GM21737 (cell line): Measurements from ENCODE around the gene PDP2.

Source experiments
- ATAC-seq: cut with Tn5 transposase; IDR thresholded peaks from one replicate; pipeline ENCODE4 v1.9.1; 2021; ENCODE audit warnings: mild to moderate bottlenecking, moderate library complexity; ENCODE audit not compliant: unreplicated experiment

PDP2 gene, protein sequence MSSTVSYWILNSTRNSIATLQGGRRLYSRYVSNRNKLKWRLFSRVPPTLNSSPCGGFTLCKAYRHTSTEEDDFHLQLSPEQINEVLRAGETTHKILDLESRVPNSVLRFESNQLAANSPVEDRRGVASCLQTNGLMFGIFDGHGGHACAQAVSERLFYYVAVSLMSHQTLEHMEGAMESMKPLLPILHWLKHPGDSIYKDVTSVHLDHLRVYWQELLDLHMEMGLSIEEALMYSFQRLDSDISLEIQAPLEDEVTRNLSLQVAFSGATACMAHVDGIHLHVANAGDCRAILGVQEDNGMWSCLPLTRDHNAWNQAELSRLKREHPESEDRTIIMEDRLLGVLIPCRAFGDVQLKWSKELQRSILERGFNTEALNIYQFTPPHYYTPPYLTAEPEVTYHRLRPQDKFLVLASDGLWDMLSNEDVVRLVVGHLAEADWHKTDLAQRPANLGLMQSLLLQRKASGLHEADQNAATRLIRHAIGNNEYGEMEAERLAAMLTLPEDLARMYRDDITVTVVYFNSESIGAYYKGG

DNA sequence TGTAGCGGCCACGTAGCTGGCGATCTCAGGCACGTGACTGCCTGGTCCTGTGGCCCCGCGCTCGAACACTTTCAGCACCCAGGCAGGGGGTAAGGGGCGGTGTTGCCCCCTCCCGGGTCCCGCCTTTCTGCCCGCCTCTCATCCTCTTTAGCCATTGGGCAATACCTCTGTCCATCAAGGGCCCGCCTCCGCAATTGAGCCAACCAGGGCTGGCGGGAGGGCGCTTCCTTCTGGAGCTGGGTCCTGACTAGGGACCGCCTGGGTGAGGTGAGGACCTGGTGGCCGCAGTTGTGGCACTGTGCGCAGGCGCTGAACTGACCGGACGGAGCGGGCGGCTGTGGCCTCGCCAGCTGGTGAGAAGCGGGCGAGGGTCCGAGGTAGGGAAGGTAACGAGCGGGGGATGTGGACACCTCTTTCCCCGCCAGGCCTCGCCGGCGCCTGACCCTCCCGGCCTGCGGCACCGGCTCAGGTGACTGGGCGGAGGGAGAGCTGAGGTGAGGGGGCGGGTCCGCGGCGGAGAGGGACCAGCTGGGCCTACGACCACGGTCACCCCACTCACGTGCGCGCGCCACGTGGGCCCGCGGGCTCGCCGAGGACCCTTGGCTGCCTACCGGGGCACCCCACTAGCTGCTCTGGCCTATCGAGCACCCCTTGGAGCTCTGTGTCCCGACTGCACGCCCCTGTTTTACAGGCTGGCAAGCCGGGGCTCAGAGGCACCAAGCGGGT lies at the start of gene PDP2:
Gene PDP2, plus strand, starts transcription at position 228 of the 726 bp plus-strand sequence. CDS start 3,770 bp downstream, outside the sequence.
- ATAC-seq, result peak; percentile 94

DNA sequence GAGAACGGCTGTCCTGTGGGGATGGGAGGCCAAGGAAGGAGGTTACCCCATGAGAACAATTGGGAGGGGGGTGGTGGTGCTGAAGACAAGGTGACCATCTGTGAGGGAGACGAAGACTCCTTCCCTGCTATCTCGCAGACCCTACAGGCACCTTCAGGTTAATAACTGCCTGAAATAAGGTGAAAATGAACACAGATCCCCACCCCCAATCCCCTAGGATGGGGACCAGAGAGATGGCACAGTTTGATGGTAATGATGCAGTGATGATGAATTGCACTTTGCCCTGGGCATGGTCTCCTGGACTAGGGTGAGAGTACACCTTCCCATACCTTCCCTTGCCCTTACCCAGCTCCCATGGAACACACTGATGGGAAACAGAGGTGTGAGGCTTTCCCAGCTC lies 48.1 kb upstream of the PDP2 start:
- no peak for ATAC-seq

- no peak for ATAC-seq
Measured at GRCh38 chr16:66832661-66833305, 47.5 kb upstream of the PDP2 start.

DNA sequence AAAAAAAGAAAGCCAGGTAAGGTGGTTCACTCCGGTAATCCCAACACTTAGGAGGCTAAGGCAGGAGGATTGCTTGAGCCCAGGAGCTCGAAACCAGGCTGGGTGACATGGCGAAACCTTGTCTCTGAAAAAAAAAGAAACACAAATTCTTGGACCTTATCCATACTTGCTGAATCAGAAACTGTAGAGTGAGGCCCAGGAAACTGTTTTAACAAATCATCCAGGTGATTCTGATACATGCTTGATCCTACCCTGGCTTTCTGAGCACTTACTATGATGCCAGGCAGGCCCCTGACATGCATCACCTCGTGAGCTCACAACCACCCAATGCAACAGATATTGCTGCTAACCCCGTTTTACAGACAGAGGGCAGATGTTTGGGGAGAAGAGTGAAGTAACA lies 45.6 kb upstream of the PDP2 start:
- no peak for ATAC-seq

DNA sequence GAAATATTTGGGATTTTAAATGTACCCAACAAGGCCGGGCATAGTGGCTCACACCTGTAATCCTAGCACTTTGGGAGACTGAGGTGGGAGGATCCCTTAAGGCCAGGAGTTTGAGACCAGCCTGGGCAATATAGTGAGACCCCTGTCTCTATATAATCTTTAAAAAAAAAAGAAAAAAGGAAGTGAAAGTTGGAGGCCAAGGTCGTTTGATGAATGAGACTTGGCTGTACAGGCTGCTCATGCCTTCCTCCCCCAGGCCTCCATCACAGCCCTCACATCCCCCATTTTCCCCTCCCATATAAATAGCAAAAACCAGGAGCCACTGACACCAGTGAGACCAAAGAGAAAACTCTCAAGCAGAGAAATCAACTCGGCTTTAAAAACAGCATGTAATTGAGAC lies 39.4 kb upstream of the PDP2 start:
- no peak for ATAC-seq

GRCh38 chr16:66841366-66841765 lies 38.9 kb upstream of the PDP2 start:
- no peak for ATAC-seq

DNA sequence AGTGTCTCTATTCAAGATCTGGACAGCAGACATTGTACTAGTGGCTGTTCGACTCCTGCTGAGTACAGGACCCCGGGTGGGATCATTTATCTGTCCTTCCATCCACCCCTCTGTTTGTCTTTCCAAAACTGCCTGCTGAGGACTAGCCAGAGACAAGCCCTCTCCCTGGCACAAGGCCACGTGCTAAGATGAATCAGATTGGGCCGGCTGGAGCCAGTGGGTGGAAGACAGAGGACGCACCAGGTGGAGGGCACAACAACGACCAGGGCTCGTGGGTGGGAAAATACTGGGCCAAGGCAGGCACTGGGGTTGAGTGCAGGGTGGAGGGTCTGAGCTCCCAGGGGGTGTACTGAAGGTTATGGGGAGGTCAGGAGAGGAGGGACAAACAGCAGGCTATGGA lies 37.5 kb upstream of the PDP2 start:
- ATAC-seq, result no peak

DNA sequence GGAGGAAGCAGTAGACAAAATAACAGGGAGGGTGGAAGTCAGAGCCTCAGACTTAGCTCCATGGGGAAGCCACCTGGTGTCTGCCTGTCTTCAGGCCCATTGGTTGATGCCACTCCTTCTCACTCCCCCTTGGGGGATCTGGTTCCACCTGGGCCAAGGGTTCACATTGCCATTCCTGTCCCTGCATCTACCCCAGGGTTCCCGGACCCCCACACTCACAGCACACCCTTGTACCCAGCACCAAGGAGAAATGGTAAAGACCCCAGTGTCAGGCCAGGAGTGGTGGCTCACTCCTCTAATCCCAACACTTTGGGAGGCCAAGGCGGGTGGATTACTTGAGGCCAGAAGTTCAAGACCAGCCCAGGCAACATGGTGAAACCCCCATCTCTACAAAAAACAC lies 37.1 kb upstream of the PDP2 start:
- no peak for ATAC-seq

- ATAC-seq, result no peak
Measured at GRCh38 chr16:66844009-66844341, 36.3 kb upstream of the PDP2 start.

- ATAC-seq, result no peak
Measured at GRCh38 chr16:66844342-66845079, 35.8 kb upstream of the PDP2 start, which contains the start of gene CA7. TSS of gene CA7 (plus strand) at chr16:66844414. CDS start at chr16:66844488, 74 bp downstream.

DNA sequence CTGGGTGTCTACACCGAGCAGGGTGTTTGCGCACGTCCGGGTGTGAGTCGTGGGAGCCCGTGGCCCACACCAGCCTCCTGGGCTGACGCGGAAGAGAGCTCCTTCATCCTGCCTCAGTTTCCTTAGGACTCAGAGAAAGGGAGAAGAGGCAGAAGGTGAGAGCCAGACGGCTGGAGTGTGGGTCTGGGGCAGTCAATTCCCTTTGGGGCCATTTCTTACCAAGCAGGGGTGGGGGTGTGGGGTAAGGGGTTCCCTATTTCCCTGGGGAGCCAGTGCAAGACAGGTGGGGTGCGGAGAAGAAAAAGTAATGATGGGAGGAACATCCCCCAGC lies 35.3 kb upstream of the PDP2 start:
- no peak for ATAC-seq

DNA sequence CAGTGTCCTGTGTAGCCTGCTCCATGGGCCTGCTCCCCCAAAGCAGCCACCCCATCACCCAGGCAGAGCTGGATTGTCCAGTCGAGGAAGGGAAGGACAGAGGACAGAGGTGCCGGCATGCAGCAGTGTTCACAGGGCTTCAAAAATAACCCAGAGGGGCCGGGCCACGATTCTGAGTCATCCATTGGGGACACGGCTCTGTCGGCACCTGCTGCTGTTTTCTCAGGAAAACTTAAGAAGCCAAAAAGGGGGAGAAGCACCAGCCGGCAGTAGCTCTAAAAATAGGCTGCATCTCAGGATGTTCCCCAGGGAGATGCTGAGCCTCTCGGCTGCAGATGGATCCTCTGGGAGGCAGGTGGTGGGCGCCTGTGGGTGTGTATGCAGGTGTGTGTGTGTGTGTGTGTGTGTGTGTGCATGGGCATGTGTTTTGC lies 34.5 kb upstream of the PDP2 start:
- ATAC-seq, result no peak

GRCh38 chr16:66846266-66846665 lies 34.0 kb upstream of the PDP2 start:
- no peak for ATAC-seq

- ATAC-seq, result no peak
Measured at GRCh38 chr16:66846831-66847230, 33.5 kb upstream of the PDP2 start.

DNA sequence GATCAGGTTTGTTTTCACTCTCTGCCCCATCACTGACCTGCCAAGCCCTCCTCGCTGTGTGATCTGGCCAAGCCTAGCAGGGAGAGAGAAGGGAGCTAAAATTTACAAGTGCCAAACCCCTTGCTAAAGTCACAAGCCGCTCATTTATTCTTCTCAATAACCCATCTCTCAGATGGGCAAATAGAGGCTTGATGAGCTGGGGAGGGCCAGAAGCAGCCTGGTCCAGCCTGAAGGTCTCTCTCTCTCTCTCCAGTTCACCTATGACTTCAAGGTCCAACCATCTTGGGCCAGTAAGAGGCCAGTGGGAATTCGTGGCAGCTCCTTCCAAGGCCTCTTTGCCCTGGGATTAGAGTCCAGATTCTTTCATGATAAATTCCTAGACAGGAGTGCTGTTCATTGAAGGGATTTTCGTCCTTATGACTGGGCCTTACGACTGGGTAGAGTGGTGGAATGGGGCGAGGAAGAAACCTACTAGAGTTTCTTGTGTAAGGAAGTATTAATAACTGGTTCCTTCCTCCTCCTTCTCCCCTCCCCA lies 32.7 kb upstream of the PDP2 start:
- no peak for ATAC-seq

GRCh38 chr16:66848172-66848571 lies 32.1 kb upstream of the PDP2 start:
- no peak for ATAC-seq

DNA sequence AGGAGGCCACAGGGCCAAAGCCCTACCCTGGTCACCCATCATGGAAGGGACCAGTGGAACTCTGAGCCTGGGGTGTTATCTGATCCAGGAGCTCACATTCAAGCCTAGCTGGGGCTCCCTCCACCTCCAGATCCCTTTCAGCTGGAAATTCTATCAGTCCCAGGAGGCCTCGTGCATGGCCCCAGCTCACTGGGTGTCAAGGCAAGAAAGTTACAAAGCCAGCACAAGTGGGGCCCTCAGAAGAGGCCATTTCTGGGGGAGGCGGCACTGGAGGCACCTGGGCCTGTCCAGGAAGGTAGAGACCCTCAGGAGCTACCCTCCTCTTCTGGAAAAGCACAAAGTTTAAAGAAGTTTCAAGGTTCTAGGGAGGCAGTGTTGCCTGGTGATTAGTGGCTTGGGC lies 31.3 kb upstream of the PDP2 start:
- no peak for ATAC-seq

DNA sequence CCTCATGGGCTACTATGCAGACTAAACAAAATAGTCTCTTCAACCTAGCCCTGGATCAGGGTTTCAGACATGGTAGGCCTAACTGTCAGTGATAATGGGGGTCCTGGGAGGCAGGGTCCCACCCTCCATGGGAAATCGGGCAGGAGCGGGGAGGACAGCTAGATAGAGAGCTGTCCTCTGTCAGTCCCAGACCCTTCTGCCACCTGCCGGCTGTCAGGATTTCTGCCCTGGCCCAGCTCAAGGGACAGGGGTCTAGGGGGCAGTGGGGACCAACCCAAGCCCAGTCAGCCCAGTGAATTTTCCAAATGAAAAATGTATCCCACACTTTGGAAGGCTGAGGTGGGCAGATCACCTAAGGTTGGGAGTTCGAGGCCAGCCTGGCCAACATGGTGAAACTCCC lies 30.8 kb upstream of the PDP2 start:
- no peak for ATAC-seq

- no peak for ATAC-seq
Measured at GRCh38 chr16:66850115-66850815, 30.1 kb upstream of the PDP2 start.
